ENCODE data around the gene DSTN.

DNA sequence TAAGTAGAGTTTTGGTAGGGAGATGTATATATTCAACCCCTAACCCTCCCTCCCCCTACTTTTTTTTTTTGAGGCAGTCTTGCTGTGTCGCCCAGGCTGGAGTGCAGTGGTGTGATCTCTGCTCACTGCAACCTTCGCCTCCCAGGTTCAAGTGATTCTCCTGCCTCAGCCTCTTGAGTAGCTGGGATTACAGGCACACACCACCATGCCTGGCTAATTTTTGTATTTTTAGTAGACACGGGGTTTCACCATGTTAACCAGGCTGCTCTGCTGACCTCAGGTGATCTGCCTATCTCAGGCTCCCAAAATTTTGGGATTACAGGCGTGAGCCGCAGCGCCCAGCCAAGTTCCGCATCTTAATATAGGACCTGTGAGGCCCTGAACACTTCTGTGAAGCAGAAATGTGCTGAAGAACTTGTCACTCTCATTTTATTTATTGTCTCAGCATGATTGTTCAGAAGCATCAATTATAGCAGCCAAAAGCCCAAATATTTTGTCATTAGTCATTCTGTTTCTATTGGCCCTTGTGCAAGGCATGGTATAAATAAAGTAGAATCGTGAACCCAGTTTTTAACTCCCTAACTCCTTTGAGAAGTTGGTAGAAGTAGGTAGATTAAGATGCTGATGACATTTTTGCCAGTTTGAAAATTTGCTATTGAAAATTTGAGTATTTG is 19.4 kb downstream of the DSTN start:
- TF ChIP-seq, protein P1, sequence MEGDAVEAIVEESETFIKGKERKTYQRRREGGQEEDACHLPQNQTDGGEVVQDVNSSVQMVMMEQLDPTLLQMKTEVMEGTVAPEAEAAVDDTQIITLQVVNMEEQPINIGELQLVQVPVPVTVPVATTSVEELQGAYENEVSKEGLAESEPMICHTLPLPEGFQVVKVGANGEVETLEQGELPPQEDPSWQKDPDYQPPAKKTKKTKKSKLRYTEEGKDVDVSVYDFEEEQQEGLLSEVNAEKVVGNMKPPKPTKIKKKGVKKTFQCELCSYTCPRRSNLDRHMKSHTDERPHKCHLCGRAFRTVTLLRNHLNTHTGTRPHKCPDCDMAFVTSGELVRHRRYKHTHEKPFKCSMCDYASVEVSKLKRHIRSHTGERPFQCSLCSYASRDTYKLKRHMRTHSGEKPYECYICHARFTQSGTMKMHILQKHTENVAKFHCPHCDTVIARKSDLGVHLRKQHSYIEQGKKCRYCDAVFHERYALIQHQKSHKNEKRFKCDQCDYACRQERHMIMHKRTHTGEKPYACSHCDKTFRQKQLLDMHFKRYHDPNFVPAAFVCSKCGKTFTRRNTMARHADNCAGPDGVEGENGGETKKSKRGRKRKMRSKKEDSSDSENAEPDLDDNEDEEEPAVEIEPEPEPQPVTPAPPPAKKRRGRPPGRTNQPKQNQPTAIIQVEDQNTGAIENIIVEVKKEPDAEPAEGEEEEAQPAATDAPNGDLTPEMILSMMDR (conservative IDR thresholded peaks at IDR 0.05; ENCODE audit: low read length), result no peak
- no peak for TF ChIP-seq EZH2phosphoT487 (IDR thresholded peaks at IDR 0.05; ENCODE audit: borderline replicate concordance)

Measured in Loucy (cell line).